ENCODE measurements around the gene PPM1L.

PPM1L gene

GRCh38 chr3:160851629-160852210 is 95.7 kb downstream of the PPM1L start:
- no peak for FAIRE-seq
- no peak for DNase-seq (ENCODE audit: low spot score)

DNA sequence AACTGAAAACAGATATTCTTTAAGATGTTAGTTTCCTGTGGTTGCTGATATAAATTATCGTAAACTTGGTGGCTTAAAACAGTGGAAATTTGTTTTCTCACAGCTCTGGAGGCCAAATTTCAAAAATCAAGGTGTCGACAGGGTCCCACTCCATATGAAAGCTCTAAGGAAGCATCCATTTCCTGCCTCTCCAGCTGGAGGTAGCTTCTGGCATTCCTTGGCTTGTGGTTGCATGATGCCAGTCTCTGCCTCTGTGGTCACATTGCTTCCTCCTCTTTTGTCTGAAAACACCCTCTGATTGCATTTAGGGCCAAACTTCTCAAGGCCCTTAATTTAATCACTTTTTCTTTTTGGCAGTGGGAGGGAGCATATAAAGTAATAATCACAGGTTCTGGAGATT is 96.8 kb downstream of the PPM1L start:
- FAIRE-seq, result no peak
- no peak for DNase-seq (ENCODE audit: low spot score)

DNA sequence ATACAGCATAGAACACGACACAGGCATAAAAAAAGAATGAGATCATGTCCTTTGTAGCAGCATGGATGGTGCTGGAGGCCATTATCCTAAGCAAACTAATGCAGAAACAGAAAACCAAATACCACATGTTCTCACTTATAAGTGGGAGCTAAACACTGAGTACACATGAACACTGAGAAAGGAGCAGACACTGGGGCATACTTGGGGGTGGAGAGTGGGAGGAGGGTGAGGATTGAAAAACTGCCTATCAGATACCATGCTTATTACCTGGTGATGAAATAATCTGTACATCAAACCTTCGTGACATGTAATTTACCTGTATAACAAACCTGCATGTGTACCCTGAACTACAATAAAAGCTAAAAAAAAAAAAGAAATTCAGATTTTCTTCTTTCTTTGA is 100.4 kb downstream of the PPM1L start:
- no peak for DNase-seq (ENCODE audit: low spot score)
- FAIRE-seq, result no peak

GRCh38 chr3:160857476-160858119 is 101.6 kb downstream of the PPM1L start:
- no peak for DNase-seq (ENCODE audit: low spot score)
- no peak for FAIRE-seq

DNA sequence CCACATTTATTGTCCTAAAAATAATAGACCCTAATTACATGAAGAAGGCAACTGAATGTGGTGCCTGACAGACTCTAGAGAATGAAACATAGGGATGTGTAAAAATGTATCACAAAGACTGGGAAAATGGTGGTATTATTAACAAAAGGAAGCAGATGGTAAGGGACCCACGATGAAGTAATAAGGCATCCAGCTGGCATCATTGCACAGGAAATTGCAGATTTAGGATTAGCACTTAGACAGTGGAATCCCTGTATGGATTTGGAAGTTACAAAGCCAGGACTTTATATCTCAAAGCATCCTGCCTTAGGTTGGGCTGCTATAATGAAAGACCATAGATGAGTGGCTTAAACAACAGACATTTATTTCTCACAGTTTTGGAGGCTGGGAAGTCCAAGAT is 104.3 kb downstream of the PPM1L start:
- DNase-seq (ENCODE audit: low spot score) (no peak), FAIRE-seq (no peak)

GRCh38 chr3:160869825-160870224 is 113.8 kb downstream of the PPM1L start:
- FAIRE-seq, result no peak
- DNase-seq (ENCODE audit: low spot score), result no peak

DNA sequence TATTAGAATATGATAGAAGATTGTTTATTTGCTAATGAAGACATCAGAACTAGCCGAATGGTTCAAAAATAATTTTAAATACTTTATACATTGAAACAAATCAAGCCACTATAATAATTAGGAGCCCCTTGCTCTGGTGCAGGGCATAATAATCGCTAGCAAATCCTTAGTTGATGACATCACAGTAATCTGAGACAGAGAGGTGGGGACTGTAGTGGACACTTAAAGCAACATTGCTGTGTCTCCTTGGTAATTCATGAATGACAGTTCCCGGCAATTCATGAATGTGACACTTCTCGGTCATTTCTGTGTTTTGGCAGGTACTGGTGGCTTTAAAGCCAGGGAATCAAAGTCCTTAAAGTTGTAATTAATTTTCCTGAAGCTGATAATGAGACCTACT is 114.3 kb downstream of the PPM1L start:
- FAIRE-seq (no peak), DNase-seq (ENCODE audit: low spot score) (no peak)

DNA sequence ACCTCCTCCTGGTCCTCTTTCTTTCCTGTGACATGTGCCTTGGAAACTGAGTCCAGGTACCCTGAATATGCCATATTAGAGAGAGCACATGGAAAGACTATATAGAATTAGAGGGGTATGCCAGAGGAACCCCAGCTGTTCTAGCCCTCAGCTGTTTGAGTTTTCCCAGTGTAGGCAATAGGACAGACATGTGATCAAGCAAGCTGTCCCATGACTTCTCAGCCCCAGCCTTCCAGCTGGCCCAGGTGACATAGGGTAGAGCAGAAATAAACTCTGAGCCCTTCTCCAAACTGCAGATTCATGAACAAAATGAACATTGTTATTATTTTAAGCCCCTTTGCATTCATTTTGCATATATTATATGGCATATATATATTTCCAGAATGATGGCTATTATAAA is 118.7 kb downstream of the PPM1L start:
- no peak for DNase-seq (ENCODE audit: low spot score)
- no peak for FAIRE-seq

- FAIRE-seq (no peak), DNase-seq (ENCODE audit: low spot score) (no peak)
Observed at GRCh38 chr3:160876643-160877042, 120.6 kb downstream of the PPM1L start.

- DNase-seq (ENCODE audit: low spot score) (no peak), FAIRE-seq (no peak)
Observed at GRCh38 chr3:160879859-160880258, 123.8 kb downstream of the PPM1L start.

DNA sequence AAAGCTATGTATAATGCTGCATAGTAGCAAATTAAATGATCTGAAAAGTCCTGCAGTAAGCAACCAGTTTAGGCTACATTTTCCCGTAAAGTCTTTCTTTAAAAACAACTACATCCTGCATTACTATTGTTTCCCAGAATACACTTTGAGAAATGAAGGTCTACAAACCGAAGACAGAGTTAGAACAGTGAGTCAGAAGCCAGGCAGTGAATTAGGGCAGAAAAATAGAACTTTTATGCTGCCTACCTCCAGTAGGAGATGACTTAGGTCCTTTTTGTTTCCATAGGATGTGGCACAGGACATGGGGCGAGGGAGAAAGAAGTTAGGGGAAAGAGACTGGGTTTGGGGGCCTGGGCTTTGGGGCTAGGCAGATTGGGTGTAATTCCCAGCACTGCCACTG is 127.3 kb downstream of the PPM1L start:
- DNase-seq (ENCODE audit: low spot score) (no peak), FAIRE-seq (no peak)

- FAIRE-seq, result no peak
- DNase-seq (ENCODE audit: low spot score), result no peak
Observed at GRCh38 chr3:160885791-160886286, 129.8 kb downstream of the PPM1L start.

GRCh38 chr3:160886421-160886820 is 130.4 kb downstream of the PPM1L start:
- no peak for DNase-seq (ENCODE audit: low spot score)
- no peak for FAIRE-seq

- FAIRE-seq (no peak), DNase-seq (ENCODE audit: low spot score) (no peak)
Observed at GRCh38 chr3:160893207-160893606, 137.2 kb downstream of the PPM1L start.

GRCh38 chr3:160904691-160905090 is 148.7 kb downstream of the PPM1L start:
- FAIRE-seq (no peak), DNase-seq (ENCODE audit: low spot score) (no peak)

- DNase-seq (ENCODE audit: low spot score), result no peak
- FAIRE-seq, result no peak
Observed at GRCh38 chr3:160906646-160907045, 150.6 kb downstream of the PPM1L start.

- FAIRE-seq, result no peak
- DNase-seq (ENCODE audit: low spot score), result no peak
Observed at GRCh38 chr3:160909917-160910316, 153.9 kb downstream of the PPM1L start.

DNA sequence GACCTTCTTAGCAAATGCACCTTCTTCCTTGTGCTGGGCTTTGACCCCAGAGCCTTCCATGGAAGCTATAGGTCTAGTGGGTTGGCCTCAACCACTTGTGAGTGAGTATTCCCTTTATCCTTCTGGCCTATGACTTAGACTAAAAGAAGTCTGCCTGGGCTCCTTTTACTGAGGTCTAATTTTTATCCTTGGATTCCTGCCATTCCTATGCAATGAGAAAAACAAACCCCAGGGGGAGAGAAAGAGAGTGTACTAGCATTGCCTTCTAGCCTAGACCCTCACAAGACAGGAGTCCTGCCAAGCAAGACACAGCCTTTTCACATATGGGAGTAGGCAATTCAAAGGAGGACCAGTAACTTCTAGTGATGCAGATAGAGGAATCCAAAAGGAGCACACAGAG is 155.4 kb downstream of the PPM1L start:
- no peak for DNase-seq (ENCODE audit: low spot score)
- no peak for FAIRE-seq

- FAIRE-seq, result no peak
Observed at GRCh38 chr3:160916472-160916871, 160.4 kb downstream of the PPM1L start.

GRCh38 chr3:160919942-160920341 is 163.9 kb downstream of the PPM1L start:
- FAIRE-seq (no peak), DNase-seq (ENCODE audit: low spot score) (no peak)

More at GRCh38 chr3:160916472-160916871, 160.4 kb downstream of the PPM1L start:
- no peak for DNase-seq (ENCODE audit: low spot score)

- DNase-seq (ENCODE audit: low spot score), result peak; percentile 23
- peak; percentile 33 for FAIRE-seq
Observed at GRCh38 chr3:160921020-160921635, 165.1 kb downstream of the PPM1L start.

DNA sequence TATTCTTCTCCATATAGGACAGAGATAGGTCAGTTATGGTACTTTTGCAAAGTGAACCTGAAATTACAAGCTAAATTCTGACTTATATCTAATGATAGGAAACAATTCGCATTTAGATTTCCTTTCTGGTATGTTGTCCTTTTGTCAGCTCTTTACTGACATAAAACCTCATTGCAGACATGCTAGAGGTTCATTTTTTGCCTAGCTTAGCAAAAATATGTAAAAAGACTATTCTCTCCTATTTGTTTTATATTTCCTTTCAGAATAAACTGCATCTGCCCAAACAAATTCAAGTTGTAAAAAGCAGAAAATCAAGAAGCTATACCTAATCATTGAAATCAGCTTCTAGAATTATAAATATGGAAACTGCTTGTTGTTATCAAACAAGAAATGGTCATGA is 168.7 kb downstream of the PPM1L start:
- no peak for DNase-seq (ENCODE audit: low spot score)
- FAIRE-seq, result no peak

- no peak for DNase-seq (ENCODE audit: low spot score)
- FAIRE-seq, result no peak
Observed at GRCh38 chr3:160927620-160928019, 171.6 kb downstream of the PPM1L start.
